Spleen (tissue), 11 donors: ENCODE data around the gene CYBA. TPM values are rescaled to one million over a fixed set of nuclear protein-coding genes. Genes with fewer than 3 reads are reported as not detected.
"Not testable (repeated sequence)": the region's sequence is repeated elsewhere in the genome, so short reads cannot be mapped to it uniquely, and the experiment has no call there.

ENCODE experiments used
- DNase-seq: peaks from one replicate; pipeline ENCODE4 v3.0.0-alpha.2; 2020
- H3K27ac ChIP-seq, 8 donors: fragments of 200-600 bp; sonication (generic) in 7 of 8; 1 replicate in 4 of 8; 2 replicates in 4 of 8; pipeline versions ENCODE4 v1.5.0 to v1.8.0; 2016 to 2021; ENCODE audit warnings: inconsistent platforms in 4 of 8, mild to moderate bottlenecking in 4 of 8, moderate library complexity in 1 of 8
- H3K27me3 ChIP-seq, 7 donors: fragments of 200-600 bp; sonication (generic) in 6 of 7; replicated peaks in 1 of 7; 1 replicate in 4 of 7; 2 replicates in 3 of 7; pipeline versions ENCODE4 v1.5.0 to v1.8.0; 2016 to 2021; ENCODE audit warnings: inconsistent platforms in 3 of 7, mild to moderate bottlenecking in 1 of 7
- H3K36me3 ChIP-seq, 6 donors: fragments of 200-600 bp; sonication (generic) in 5 of 6; 1 replicate in 4 of 6; 2 replicates in 2 of 6; pipeline versions ENCODE4 v1.5.0 to v1.8.0; 2016 to 2021; ENCODE audit warnings: inconsistent platforms in 2 of 6
- H3K4me1 ChIP-seq, 6 donors: fragments of 200-600 bp; sonication (generic) in 5 of 6; 1 replicate in 3 of 6; 2 replicates in 3 of 6; pipeline versions ENCODE4 v1.5.0 to v1.8.0; 2016 to 2021; ENCODE audit warnings: inconsistent platforms in 3 of 6
- H3K4me3 ChIP-seq, 8 donors: fragments of 200-600 bp; sonication (generic) in 7 of 8; 1 replicate in 4 of 8; 2 replicates in 4 of 8; pipeline versions ENCODE4 v1.5.0 to v1.8.0; 2016 to 2021; ENCODE audit warnings: inconsistent platforms in 4 of 8, mild to moderate bottlenecking in 4 of 8, moderate library complexity in 2 of 8
- H3K9me3 ChIP-seq, 8 donors: fragments of 200-600 bp; sonication (generic) in 7 of 8; 1 replicate in 4 of 8; 2 replicates in 4 of 8; pipeline versions ENCODE4 v1.5.0 to v1.8.0; 2016 to 2021; ENCODE audit warnings: inconsistent platforms in 4 of 8
- POLR2A ChIP-seq, 3 donors: fragments of 450-650 bp; IDR thresholded peaks; one replicate each; pipeline ENCODE4 v1.5.1; 2017; ENCODE audit warnings: antibody characterized with exemption in 3 of 3, mild to moderate bottlenecking in 1 of 3
- POLR2AphosphoS5 ChIP-seq, 3 donors: sonication (generic); formaldehyde crosslinking; IDR thresholded peaks; one replicate each; pipeline ENCODE4 v1.5.1; 2017; ENCODE audit warnings: antibody characterized with exemption in 3 of 3
- WGBS, 5 donors: extraction: QIAGEN DNeasy Blood & Tissue Kit in 3 of 5; methylation state at CpG; one replicate each; pipeline versions ENCODE4 v1.1.5 to v1.1.7; 2013 to 2018; 5-methylcytosine and 5-hydroxymethylcytosine counted together
- intact Hi-C: fragments of 100-400 bp; cut with DNase I; formaldehyde crosslinking; loops from one replicate; pipeline ENCODE4 v1.15.0; 2023; ENCODE audit warnings: low total_unique reads
- polyA plus RNA-seq, 3 donors: library from polyadenylated mRNA; stranded (reverse); fragments of 200-250 nt; gene quantifications; one replicate each; pipeline ENCODE4 v1.2.1, GENCODE V29; 2013
- total RNA-seq, 7 donors: library from RNA; depleted of rRNA in 3 of 7; stranded (reverse); fragments of >200 nt in 3 of 7; fragmentation: NEBNext Ultra II Directional in 4 of 7; extraction: Animal tissue kit (Norgen Biotek cat#: 25700) in 4 of 7; gene quantifications; one replicate each; pipeline versions ENCODE4 v1.1.0 to v1.2.1, GENCODE V29; 2016 to 2021
- TF ChIP-seq, protein P1 (sequence below), 11 experiments: fragments of 200-600 bp in 7 of 11; fragments of 450-650 bp in 4 of 11; sonication (generic) in 4 of 11; IDR thresholded peaks in 8 of 11; conservative IDR thresholded peaks in 3 of 11; 1 replicate in 7 of 11; 2 replicates in 4 of 11; pipeline versions ENCODE4 v1.4.0 to v1.8.0; 2016 to 2021; ENCODE audit warnings: antibody characterized with exemption in 11 of 11, inconsistent platforms in 4 of 11, mild to moderate bottlenecking in 1 of 11
- donor health status: healthy with polysubstance abuse.
- donor health status: DM: no; HTN: no; CAD: no; lungs with moderate emphysema.
- donor health status: DM: no; HTN: no; CAD: no.
- donor health status: Bipolar disorder and iron deficiency.
- donor health status: healthy.
- donor health status: DM: no; HTN: no; CAD: no.
- donor health status: DM: yes; HTN: yes; CAD: no.

CYBA gene
- total and polyA plus RNA-seq, 10 donors = 557 to 925 (median 644) TPM

DNA sequence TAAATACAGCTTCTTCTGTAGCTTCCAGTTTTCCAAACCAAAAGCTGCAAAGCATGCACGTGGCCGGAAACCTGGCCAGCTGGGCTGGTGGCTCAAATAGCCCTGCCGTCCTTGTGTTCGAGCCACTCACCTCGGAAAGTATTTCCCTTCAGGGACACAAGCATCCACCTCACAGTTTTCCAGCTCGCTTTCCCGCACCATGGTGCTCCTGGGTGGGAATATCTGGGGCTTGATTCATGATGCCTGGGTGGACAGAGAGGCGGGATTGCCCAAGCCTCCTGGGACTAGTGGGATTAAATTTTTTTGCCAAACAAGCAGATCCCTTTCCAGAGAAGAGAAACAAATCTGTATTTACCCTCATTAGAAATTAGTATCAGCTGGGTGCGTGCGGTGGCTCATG is 19.1 kb upstream of the CYBA start:
- no peak for TF ChIP-seq POLR2A (IDR thresholded peaks at IDR 0.05)
- no peak for TF ChIP-seq POLR2AphosphoS5 (IDR thresholded peaks at IDR 0.05)
- TF ChIP-seq, protein P1, sequence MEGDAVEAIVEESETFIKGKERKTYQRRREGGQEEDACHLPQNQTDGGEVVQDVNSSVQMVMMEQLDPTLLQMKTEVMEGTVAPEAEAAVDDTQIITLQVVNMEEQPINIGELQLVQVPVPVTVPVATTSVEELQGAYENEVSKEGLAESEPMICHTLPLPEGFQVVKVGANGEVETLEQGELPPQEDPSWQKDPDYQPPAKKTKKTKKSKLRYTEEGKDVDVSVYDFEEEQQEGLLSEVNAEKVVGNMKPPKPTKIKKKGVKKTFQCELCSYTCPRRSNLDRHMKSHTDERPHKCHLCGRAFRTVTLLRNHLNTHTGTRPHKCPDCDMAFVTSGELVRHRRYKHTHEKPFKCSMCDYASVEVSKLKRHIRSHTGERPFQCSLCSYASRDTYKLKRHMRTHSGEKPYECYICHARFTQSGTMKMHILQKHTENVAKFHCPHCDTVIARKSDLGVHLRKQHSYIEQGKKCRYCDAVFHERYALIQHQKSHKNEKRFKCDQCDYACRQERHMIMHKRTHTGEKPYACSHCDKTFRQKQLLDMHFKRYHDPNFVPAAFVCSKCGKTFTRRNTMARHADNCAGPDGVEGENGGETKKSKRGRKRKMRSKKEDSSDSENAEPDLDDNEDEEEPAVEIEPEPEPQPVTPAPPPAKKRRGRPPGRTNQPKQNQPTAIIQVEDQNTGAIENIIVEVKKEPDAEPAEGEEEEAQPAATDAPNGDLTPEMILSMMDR (IDR thresholded peaks at IDR 0.05 in 8 of 11, conservative IDR thresholded peaks at IDR 0.05 in 3 of 11) = no peak
- no peak overlapping the region for H3K4me3 ChIP-seq
- WGBS, 5 donors = 81 to 96% (median 87%) methylated on average over 10 of the region's 10 CpGs
- no peaks in the 10 kb centered on the region for H3K27me3 ChIP-seq
- H3K27ac ChIP-seq = no peak overlapping the region
- peaks cover 0 to 7% (median 7%) of the 10 kb centered on the region in 6 donors for H3K4me1 ChIP-seq
- H3K9me3 ChIP-seq = no peaks in the 10 kb centered on the region
- peaks cover 0 to 34% (median 0%) of the 10 kb centered on the region in 6 donors for H3K36me3 ChIP-seq
- no peak for DNase-seq
- intact Hi-C loops = no loop called here

DNA sequence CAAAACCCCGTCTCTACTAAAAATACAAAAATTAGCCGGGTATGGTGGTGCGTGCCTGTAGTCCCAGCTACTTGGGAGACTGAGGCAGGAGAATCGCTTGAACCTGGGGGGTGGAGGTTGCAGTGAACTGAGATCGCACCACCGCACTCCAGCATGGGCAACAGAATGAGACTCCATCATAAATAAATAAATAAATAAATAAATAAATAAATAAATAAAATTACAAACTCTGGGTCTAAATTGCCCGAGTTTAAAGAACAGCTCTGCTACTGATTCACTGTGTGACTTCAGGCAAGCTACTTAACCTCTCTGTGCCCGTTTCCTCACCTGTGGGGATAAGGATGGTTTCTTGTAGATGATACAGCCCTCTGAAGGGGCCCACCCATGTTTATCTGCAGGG is 18.6 kb upstream of the CYBA start:
- DNase-seq, H3K9me3 ChIP-seq, H3K27me3 ChIP-seq, intact Hi-C loops, H3K4me3 ChIP-seq, H3K27ac ChIP-seq: not testable (repeated sequence)
- WGBS, 5 donors = 93 to 96% (median 95%) methylated on average over 8 of the region's 8 CpGs
- Histone ChIP-seq H3K36me3 (peaks cover 0 to 29% (median 0%) of the 10 kb centered on the region in 6 donors), H3K4me1 (peaks cover 2 to 12% (median 12%) of the 10 kb centered on the region in 6 donors)

DNA sequence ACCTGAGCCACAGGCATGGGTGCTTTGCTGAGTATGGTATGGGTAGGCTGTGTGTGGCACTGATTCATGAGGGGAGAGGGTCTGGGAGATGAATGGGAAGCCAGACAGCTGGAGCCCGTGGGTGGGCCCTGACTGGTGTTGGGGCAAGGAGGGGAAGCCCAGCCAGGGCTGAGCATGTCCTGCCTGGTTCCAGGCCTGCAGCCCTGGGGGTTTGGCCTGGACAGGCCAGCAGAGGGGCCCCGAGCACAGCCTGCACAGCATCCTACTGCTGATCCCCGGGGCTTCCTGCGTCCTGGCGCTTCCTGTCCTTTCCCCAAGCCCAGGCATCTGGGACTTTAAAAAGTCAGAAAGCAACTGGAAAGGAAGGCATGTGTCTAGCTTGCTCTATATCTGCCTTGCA is 16.6 kb upstream of the CYBA start:
- WGBS, 5 donors = 69 to 83% (median 74%) methylated on average over 5 of the region's 5 CpGs
- Histone ChIP-seq H3K4me1 (peaks cover 10 to 25% (median 21%) of the 10 kb centered on the region in 6 donors), H3K27me3 (no peaks in the 10 kb centered on the region), H3K27ac (no peak overlapping the region), H3K9me3 (no peaks in the 10 kb centered on the region), H3K36me3 (peaks cover 0 to 18% (median 0%) of the 10 kb centered on the region in 6 donors), H3K4me3 (no peak overlapping the region)
- DNase-seq = no peak
- intact Hi-C loops = no loop called here
- TF ChIP-seq, protein P1 (IDR thresholded peaks at IDR 0.05 in 8 of 11, conservative IDR thresholded peaks at IDR 0.05 in 3 of 11) = no peak
- TF ChIP-seq POLR2A (IDR thresholded peaks at IDR 0.05) (no peak), POLR2AphosphoS5 (IDR thresholded peaks at IDR 0.05) (no peak)

DNA sequence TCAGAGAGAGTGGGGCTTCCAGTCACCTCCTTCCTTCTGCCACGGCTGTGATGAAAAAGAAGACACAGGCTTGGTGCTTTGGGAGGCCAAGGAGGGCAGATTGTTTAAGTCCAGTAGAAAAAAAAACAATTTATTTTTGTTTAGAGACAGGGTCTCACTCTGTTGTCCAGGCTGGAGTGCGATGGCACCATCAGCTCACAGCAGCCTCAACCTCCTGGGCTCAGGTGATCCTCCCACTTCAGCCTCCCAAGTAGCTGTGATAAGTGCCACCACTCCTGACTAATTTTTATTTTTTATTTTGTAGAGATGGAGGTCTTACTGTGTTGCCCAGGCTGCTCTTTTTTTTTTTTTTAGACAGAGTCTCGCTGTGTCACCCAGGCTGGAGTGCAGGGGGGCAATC is 14.7 kb upstream of the CYBA start:
- no peak overlapping the region for H3K4me3 ChIP-seq
- no peaks in the 10 kb centered on the region for H3K9me3 ChIP-seq
- H3K27ac ChIP-seq = no peak overlapping the region
- H3K27me3 ChIP-seq = no peaks in the 10 kb centered on the region
- peaks cover 0 to 8% (median 0%) of the 10 kb centered on the region in 6 donors for H3K36me3 ChIP-seq
- WGBS, 5 donors = 82 to 96% (median 91%) methylated on average over 3 of the region's 3 CpGs
- intact Hi-C loops = no loop called here
- peaks cover 16 to 44% (median 36%) of the 10 kb centered on the region in 6 donors for H3K4me1 ChIP-seq
- no peak for DNase-seq
- TF ChIP-seq POLR2A (IDR thresholded peaks at IDR 0.05) (no peak), POLR2AphosphoS5 (IDR thresholded peaks at IDR 0.05) (no peak)
- TF ChIP-seq, protein P1 (IDR thresholded peaks at IDR 0.05 in 8 of 11, conservative IDR thresholded peaks at IDR 0.05 in 3 of 11) = no peak

- H3K36me3 ChIP-seq = peaks cover 0 to 11% (median 0%) of the 10 kb centered on the region in 6 donors
- no peak overlapping the region for H3K4me3 ChIP-seq
- H3K9me3 ChIP-seq = no peaks in the 10 kb centered on the region
- no peaks in the 10 kb centered on the region for H3K27me3 ChIP-seq
- no peak for DNase-seq
- WGBS, 5 donors = 67 to 79% (median 77%) methylated on average over 4 of the region's 4 CpGs
- no peak overlapping the region for H3K27ac ChIP-seq
- TF ChIP-seq POLR2A (IDR thresholded peaks at IDR 0.05) = no peak
- TF ChIP-seq POLR2AphosphoS5 (IDR thresholded peaks at IDR 0.05) = peak in 1 of 3 donors; percentile 50
- H3K4me1 ChIP-seq = peaks cover 16 to 48% (median 36%) of the 10 kb centered on the region in 6 donors
- intact Hi-C loops = no loop called here
Observed at GRCh38 chr16:88665148-88665547, 14.3 kb upstream of the CYBA start.
